GM10266 (cell line): ENCODE measurements around the gene YY1.

Experiments used
- DNase-seq: peaks from one replicate; pipeline ENCODE4 v3.0.0; 2012; ENCODE audit errors: extremely low spot score
- CTCF ChIP-seq: IDR thresholded peaks from 2 replicates; pipeline ENCODE4 v1.5.1; 2012; ENCODE audit warnings: mild to moderate bottlenecking, low read depth; ENCODE audit not compliant: control insufficient read depth, insufficient read depth; ENCODE audit errors: missing control alignments

YY1 gene

DNA sequence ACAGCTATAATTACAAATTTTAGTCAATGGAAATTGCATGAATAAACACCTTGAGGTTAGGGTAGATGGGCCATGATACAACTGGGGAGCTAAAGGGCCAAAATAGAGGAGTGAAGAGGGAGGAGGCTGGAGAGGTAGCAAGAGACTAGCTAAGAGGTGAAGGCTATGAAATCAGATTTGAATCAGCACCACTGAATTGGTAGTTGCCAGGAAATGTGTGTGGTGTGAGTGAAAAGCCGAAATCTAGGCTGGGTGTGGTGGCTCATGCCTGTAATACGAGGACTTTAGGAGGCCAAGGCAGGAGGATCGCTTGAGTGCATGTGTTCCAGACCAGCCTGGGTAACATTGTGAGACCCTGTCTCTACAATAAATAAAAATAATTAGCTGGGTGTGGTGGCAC, 22.7 kb downstream of the YY1 start:
- TF ChIP-seq CTCF = no peak
- DNase-seq = no peak

DNA sequence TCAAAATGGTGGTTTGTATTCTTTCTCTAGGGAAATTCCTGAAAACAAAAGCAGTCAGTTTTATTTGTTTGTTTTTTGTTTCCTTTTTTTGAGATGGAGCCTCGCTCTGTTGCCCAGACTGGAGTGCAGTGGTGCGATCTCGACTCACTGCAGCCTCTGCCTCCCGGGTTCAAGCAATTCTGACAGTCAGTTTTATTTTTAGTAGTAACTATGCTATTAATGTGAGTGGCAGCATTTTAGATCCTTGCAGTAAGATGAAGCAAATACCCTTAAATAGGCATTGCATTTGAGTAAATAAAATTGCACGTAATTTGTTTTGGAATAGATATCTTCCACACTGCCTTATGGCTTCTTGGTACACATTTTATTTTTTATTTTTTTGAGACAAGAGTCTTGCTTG, 23.6 kb downstream of the YY1 start:
- DNase-seq = no peak
- no peak for TF ChIP-seq CTCF

DNA sequence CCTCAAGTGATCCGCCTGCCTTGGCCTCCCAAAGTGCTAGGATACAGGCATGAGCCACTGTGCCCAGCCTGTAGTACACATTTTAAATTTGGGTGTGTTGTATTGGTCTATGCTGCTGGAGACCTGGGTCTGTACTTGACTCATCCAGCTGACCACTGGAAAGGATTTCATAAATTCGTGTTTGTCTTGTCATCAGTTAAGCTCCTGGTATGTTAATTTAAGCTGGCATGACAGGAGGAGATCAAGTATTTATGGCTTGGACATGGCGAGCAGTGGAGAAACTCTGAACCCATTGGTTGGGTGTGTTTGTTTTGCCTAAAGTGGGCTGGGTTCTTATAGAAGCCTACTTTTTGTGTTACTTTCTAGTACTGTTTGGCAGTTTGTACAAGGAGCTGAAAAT, 24.2 kb downstream of the YY1 start:
- no peak for DNase-seq
- TF ChIP-seq CTCF = no peak

DNA sequence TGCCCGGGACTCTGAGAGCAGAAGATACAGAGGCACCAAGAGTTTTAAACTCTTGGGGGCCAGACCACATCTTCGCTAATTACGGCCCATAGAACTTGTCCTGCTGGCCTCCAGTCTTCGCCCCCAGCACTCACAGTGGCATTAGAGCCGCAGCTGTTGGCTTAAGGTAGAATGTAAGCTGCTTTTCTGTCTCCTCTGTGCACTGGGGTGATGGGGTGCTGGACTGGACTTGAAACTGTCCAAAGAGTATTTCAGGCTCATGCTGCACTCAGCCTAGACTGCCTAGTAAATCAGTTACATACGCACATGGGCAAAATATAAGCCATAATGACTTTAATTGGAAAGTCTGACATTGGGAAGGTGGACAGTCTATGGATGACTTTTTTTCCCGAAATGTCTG, 29.0 kb downstream of the YY1 start:
- TF ChIP-seq CTCF = no peak
- DNase-seq = no peak

GRCh38 chr14:100268591-100269207, 29.8 kb downstream of the YY1 start:
- DNase-seq = no peak
- no peak for TF ChIP-seq CTCF

- no peak for DNase-seq
- TF ChIP-seq CTCF = peak; percentile 30
Measured at GRCh38 chr14:100271247-100271939, 32.4 kb downstream of the YY1 start.

DNA sequence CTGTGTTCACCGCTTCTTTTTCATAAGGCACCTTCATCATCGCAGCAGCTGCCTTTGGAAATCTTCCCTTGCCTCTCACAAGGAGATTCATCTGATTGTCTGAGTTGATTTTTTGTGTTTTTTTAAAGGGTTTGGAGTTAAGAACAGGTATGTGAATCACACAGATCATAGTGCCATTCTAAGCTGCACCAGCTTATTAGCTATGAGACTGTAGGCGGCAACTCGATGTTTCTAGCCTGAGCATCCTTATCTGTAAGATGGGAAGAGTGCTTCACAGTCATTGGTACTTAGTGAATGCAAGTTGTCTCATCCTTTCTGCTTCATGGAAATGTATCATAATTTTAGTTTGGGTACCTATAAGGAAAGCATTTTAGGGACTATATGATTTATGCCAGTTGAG, 35.3 kb downstream of the YY1 start:
- DNase-seq = no peak
- no peak for TF ChIP-seq CTCF
